ENCODE data around the gene CABYR.

Gene CABYR

GRCh38 chr18:24195296-24196053, 56.6 kb downstream of the CABYR start:
- DNase-seq = no peak

GRCh38 chr18:24196764-24197163, 57.9 kb downstream of the CABYR start:
- no peak for DNase-seq

- DNase-seq = no peak
Observed at GRCh38 chr18:24197412-24197811, 58.5 kb downstream of the CABYR start.

- DNase-seq = no peak
Observed at GRCh38 chr18:24198461-24198860, 59.6 kb downstream of the CABYR start.

- no peak for DNase-seq
Observed at GRCh38 chr18:24199372-24199962, 60.6 kb downstream of the CABYR start.

GRCh38 chr18:24200494-24201290, 61.8 kb downstream of the CABYR start:
- no peak for DNase-seq

- DNase-seq = no peak
Observed at GRCh38 chr18:24201699-24202687, 63.1 kb downstream of the CABYR start.

- no peak for DNase-seq
Observed at GRCh38 chr18:24204904-24205303, 66.0 kb downstream of the CABYR start.

GRCh38 chr18:24208270-24209035, 69.6 kb downstream of the CABYR start:
- DNase-seq = no peak

- no peak for DNase-seq
Observed at GRCh38 chr18:24209558-24209957, 70.7 kb downstream of the CABYR start.

Measured in CD4-positive, alpha-beta T cell treated with Interleukin-12 subunit alpha and Interleukin-12 subunit beta, for 1 hour (primary cell).